HG02943 (cell line): Measurements from ENCODE around the gene SIRT4.
"Not testable (repeated sequence)": the region's sequence is repeated elsewhere in the genome, so short reads cannot be mapped to it uniquely, and the experiment has no call there.

Experiments
- ATAC-seq: cut with Tn5 transposase; IDR thresholded peaks from one replicate; pipeline ENCODE4 v1.9.1; 2021; ENCODE audit warnings: mild to moderate bottlenecking, low read depth, moderate library complexity; ENCODE audit not compliant: unreplicated experiment

The SIRT4 gene

GRCh38 chr12:120332523-120332922, 30.4 kb downstream of the SIRT4 start:
- ATAC-seq: no peak

- not testable (repeated sequence) for ATAC-seq
Observed at GRCh38 chr12:120335447-120335846, 33.3 kb downstream of the SIRT4 start.

GRCh38 chr12:120336392-120336791, 34.3 kb downstream of the SIRT4 start:
- not testable (repeated sequence) for ATAC-seq

GRCh38 chr12:120337730-120338129, 35.6 kb downstream of the SIRT4 start:
- no peak for ATAC-seq

- ATAC-seq: no peak
Observed at GRCh38 chr12:120339256-120339655, 37.1 kb downstream of the SIRT4 start.

- no peak for ATAC-seq
Observed at GRCh38 chr12:120342175-120343038, 40.3 kb downstream of the SIRT4 start.

GRCh38 chr12:120343039-120343537, 41.0 kb downstream of the SIRT4 start:
- ATAC-seq: no peak

GRCh38 chr12:120343692-120344091, 41.6 kb downstream of the SIRT4 start:
- no peak for ATAC-seq

- ATAC-seq: no peak
Observed at GRCh38 chr12:120346031-120346430, 43.9 kb downstream of the SIRT4 start.

GRCh38 chr12:120346681-120347080, 44.6 kb downstream of the SIRT4 start:
- no peak for ATAC-seq

- no peak for ATAC-seq
Observed at GRCh38 chr12:120347766-120348165, 45.6 kb downstream of the SIRT4 start.

GRCh38 chr12:120350576-120351350, 48.6 kb downstream of the SIRT4 start:
- ATAC-seq: no peak

- no peak for ATAC-seq
Observed at GRCh38 chr12:120352117-120352516, 50.0 kb downstream of the SIRT4 start.

GRCh38 chr12:120353136-120353535, 51.0 kb downstream of the SIRT4 start:
- no peak for ATAC-seq

- no peak for ATAC-seq
Observed at GRCh38 chr12:120353556-120354317, 51.6 kb downstream of the SIRT4 start.

GRCh38 chr12:120356567-120357030, 54.5 kb downstream of the SIRT4 start:
- no peak for ATAC-seq

- no peak for ATAC-seq
Observed at GRCh38 chr12:120357104-120357503, 55.0 kb downstream of the SIRT4 start.

- ATAC-seq: no peak
Observed at GRCh38 chr12:120358412-120359100, 56.4 kb downstream of the SIRT4 start.

GRCh38 chr12:120359128-120359527, 57.0 kb downstream of the SIRT4 start:
- ATAC-seq: no peak
